Breast epithelium (tissue), 4 donors: Measurements from ENCODE around the gene ARHGDIB. TPM values are rescaled to one million over a fixed set of nuclear protein-coding genes. Genes with fewer than 3 reads are reported as not detected.
A peak's percentile ranks its signal among the peaks of the same experiment; 100 is the strongest.

Experiments used
- DNase-seq, 2 donors: peaks; one replicate each; pipeline ENCODE4 v3.0.0-alpha.2; 2019; ENCODE audit warnings: low spot score in 2 of 2
- H3K27ac ChIP-seq, 2 donors: fragments of 200-600 bp; sonication (generic) in 1 of 2; one replicate each; pipeline ENCODE4 v1.5.1; 2016 to 2019; ENCODE audit warnings: mild to moderate bottlenecking in 1 of 2
- H3K27me3 ChIP-seq, 2 donors: fragments of 200-600 bp; sonication (generic) in 1 of 2; one replicate each; pipeline versions ENCODE4 v1.5.1 to v1.6.0; 2017 to 2019; ENCODE audit warnings: control low read depth in 1 of 2, mild to moderate bottlenecking in 1 of 2
- H3K36me3 ChIP-seq: fragments of 200-600 bp; one replicate; pipeline ENCODE4 v1.5.1; 2019
- H3K4me1 ChIP-seq, 2 donors: fragments of 200-600 bp; sonication (generic); one replicate each; pipeline ENCODE4 v1.5.1; 2016 to 2019; ENCODE audit warnings: control low read depth in 1 of 2
- H3K4me3 ChIP-seq, 3 donors: fragments of 200-600 bp; sonication (generic); 1 replicate in 2 of 3; 2 replicates in 1 of 3; pipeline ENCODE4 v1.5.1; 2016 to 2019; ENCODE audit warnings: mild to moderate bottlenecking in 3 of 3, moderate library complexity in 2 of 3
- H3K9me3 ChIP-seq, 2 donors: fragments of 200-600 bp; sonication (generic) in 1 of 2; one replicate each; pipeline ENCODE4 v1.5.1; 2016 to 2019; ENCODE audit warnings: control low read depth in 1 of 2
- POLR2A ChIP-seq: fragments of 450-650 bp; IDR thresholded peaks from one replicate; pipeline ENCODE4 v1.6.1; 2016; ENCODE audit warnings: antibody characterized with exemption, mild to moderate bottlenecking, moderate library complexity
- POLR2AphosphoS5 ChIP-seq, 3 donors: sonication (generic); formaldehyde crosslinking; IDR thresholded peaks; one replicate each; pipeline ENCODE4 v1.6.1; 2017; ENCODE audit warnings: antibody characterized with exemption in 3 of 3
- intact Hi-C: fragments of 100-400 bp; cut with DNase I; formaldehyde crosslinking; loops from one replicate; pipeline ENCODE4 v1.15.1; 2023; ENCODE audit warnings: low total_unique reads
- total RNA-seq, 3 donors: library from RNA; depleted of rRNA; stranded (reverse); fragments of >200 nt; gene quantifications; one replicate each; pipeline ENCODE4 v1.1.0, GENCODE V29; 2016
- TF ChIP-seq, protein P1 (sequence below), 3 donors: fragments of 450-650 bp; IDR thresholded peaks; one replicate each; pipeline ENCODE4 v1.5.1; 2016 to 2017; ENCODE audit warnings: antibody characterized with exemption in 3 of 3, mild to moderate bottlenecking in 3 of 3, moderate library complexity in 3 of 3

The ARHGDIB gene
- total RNA-seq, 3 donors from 2014 or later: 159 to 222 (median 168) TPM

DNA sequence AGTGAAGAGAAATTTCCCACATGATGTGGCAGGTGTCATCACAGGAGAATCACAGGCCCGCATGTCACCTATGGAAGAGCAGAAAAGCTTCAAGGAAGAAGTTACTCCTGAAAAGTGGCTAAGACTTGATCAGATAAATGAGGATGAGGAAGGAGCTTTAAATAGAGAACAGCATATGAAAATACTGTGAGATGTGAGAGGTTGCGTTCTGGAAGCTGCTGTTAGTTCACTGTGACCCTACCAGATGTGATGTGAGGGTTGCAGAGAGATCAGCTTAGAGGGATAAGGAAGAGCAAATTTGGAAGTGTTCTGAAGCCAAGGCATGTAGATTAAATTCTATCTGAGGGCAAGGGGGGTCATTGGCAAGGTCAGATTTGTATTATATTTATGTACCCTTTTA, 40.2 kb downstream of the ARHGDIB start:
- DNase-seq: no peak
- intact Hi-C loops: no loop called here
- TF ChIP-seq POLR2AphosphoS5 (IDR thresholded peaks at IDR 0.05) (no peak), POLR2A (no peak)
- TF ChIP-seq, protein P1, sequence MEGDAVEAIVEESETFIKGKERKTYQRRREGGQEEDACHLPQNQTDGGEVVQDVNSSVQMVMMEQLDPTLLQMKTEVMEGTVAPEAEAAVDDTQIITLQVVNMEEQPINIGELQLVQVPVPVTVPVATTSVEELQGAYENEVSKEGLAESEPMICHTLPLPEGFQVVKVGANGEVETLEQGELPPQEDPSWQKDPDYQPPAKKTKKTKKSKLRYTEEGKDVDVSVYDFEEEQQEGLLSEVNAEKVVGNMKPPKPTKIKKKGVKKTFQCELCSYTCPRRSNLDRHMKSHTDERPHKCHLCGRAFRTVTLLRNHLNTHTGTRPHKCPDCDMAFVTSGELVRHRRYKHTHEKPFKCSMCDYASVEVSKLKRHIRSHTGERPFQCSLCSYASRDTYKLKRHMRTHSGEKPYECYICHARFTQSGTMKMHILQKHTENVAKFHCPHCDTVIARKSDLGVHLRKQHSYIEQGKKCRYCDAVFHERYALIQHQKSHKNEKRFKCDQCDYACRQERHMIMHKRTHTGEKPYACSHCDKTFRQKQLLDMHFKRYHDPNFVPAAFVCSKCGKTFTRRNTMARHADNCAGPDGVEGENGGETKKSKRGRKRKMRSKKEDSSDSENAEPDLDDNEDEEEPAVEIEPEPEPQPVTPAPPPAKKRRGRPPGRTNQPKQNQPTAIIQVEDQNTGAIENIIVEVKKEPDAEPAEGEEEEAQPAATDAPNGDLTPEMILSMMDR (IDR thresholded peaks at IDR 0.05): no peak
- Histone ChIP-seq H3K36me3 (no peaks in the 10 kb centered on the region), H3K9me3 (no peaks in the 10 kb centered on the region), H3K4me1 (no peaks in the 10 kb centered on the region), H3K27ac (no peak overlapping the region), H3K4me3 (no peak overlapping the region), H3K27me3 (no peaks in the 10 kb centered on the region)

DNA sequence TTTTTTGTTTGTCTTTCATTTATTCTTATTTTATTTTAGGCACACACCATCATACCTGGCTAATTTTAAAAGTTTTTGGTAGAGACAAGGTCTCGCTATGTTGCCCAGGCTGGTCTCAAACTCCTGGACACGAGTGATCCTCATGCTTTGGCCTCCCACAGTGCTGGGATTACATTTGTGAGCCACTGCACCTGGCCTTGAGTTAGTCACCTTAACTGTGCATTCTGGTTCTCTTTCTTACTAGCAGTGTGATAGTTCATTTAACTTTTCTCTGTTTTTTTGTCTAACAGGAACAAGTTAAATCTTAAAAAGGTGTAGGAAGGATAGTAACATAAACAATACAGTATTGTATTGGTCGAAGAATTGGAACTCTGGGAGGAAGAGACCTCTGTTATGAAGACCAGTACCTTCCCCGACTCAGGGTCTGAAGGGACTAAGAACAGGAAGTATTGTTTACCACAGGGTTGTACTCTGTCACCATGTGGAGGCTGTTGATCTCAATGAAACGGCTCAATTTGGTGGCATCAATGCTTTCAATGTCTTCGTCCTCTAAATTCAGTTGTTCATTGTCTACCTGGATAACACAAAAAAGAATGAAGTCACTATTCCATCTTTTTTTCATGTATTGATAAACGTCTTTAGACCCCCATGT, 40.8 kb downstream of the ARHGDIB start:
- Histone ChIP-seq H3K4me1 (no peaks in the 10 kb centered on the region), H3K27me3 (no peaks in the 10 kb centered on the region), H3K27ac (no peak overlapping the region), H3K4me3 (no peak overlapping the region), H3K9me3 (no peaks in the 10 kb centered on the region), H3K36me3 (no peaks in the 10 kb centered on the region)
- TF ChIP-seq POLR2AphosphoS5 (IDR thresholded peaks at IDR 0.05): no peak
- TF ChIP-seq, protein P1 (IDR thresholded peaks at IDR 0.05): no peak
- intact Hi-C loops: no loop called here
- DNase-seq: no peak

DNA sequence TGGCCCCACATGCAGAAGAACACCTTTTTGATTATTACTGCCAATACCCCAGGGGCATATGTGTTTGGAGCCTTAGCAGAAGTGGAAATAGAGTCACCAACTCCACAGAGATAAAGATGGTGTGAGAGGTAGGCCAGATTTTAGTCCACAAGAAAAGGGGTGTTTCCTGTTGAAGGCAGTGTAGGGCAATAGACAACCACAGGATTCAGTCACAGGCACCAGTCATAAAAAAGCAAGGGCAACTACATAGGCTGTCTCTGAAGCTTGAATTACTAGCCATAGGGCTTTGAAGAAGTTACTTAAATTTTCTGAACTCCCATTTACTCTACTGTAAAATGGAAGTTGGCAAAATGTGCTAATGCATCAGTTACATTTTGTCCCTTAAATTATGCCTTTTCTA, 41.9 kb downstream of the ARHGDIB start:
- no peak for DNase-seq
- H3K4me3 ChIP-seq: no peak overlapping the region
- TF ChIP-seq POLR2AphosphoS5 (IDR thresholded peaks at IDR 0.05) (no peak), POLR2A (no peak)
- TF ChIP-seq, protein P1 (IDR thresholded peaks at IDR 0.05): no peak
- H3K36me3 ChIP-seq: no peaks in the 10 kb centered on the region
- intact Hi-C loops: no loop called here
- H3K4me1 ChIP-seq: no peaks in the 10 kb centered on the region
- H3K9me3 ChIP-seq: no peaks in the 10 kb centered on the region
- no peak overlapping the region for H3K27ac ChIP-seq
- no peaks in the 10 kb centered on the region for H3K27me3 ChIP-seq

DNA sequence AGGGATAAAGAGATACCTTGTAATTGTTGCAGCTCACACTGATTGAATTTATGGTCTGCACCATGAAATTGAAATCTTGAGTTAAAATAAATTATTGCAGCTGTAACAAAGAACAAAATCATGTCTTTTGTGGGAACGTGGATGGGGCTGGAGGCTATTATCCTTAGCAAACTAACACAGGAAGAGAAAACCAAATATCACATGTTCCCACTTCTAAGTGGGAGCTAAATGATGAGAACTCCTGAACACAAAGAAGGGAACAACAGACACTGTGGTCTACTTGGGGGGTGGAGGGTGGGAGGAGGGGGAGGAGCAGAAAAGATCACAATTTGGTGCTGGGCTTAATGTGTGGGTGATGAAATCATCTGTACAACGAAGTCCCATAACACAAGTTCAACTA, 45.7 kb downstream of the ARHGDIB start:
- intact Hi-C loops: no loop called here
- no peak for DNase-seq
- Histone ChIP-seq H3K27ac (peak overlapping the region; percentile 57 to 88), H3K4me3 (no peak overlapping the region), H3K36me3 (no peaks in the 10 kb centered on the region), H3K27me3 (no peaks in the 10 kb centered on the region), H3K9me3 (no peaks in the 10 kb centered on the region), H3K4me1 (no peaks in the 10 kb centered on the region)
- TF ChIP-seq POLR2AphosphoS5 (IDR thresholded peaks at IDR 0.05): no peak
- no peak for TF ChIP-seq POLR2A
- TF ChIP-seq, protein P1 (IDR thresholded peaks at IDR 0.05): no peak

DNA sequence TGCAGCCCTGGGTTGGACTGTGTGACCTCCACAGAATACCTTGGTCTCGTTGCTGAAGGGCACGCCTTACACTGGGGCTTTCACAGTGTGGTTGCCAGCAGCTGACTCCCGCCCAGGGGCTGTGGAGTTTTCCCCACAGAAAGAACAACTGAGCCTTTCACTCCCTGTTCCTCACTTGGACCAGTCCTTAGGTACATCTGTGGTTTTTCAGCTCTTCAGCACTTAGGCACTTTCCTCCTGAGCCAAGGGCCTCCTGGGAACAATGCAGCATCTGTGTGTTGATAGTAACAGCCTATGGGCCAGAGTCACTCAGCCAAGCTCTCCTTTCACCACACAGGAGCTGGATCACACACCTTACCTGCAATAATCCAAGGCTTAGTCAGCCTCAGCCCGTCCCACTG, 48.0 kb downstream of the ARHGDIB start:
- no peak overlapping the region for H3K4me3 ChIP-seq
- intact Hi-C loops: no loop called here
- TF ChIP-seq POLR2A (no peak), POLR2AphosphoS5 (IDR thresholded peaks at IDR 0.05) (peak in 1 of 3 donors; percentile 68)
- H3K4me1 ChIP-seq: no peaks in the 10 kb centered on the region
- no peaks in the 10 kb centered on the region for H3K27me3 ChIP-seq
- peak overlapping the region; percentile 82 to 88 for H3K27ac ChIP-seq
- peak; percentile 66 to 92 for DNase-seq
- H3K9me3 ChIP-seq: no peaks in the 10 kb centered on the region
- no peaks in the 10 kb centered on the region for H3K36me3 ChIP-seq
